ENCODE results near the gene PCDHB12.
"Not testable (repeated sequence)": the region's sequence is repeated elsewhere in the genome, so short reads cannot be mapped to it uniquely, and the experiment has no call there.

The PCDHB12 gene

GRCh38 chr5:141201646-141202045 lies 6.9 kb upstream of the PCDHB12 start:
- H3K4me3 ChIP-seq (replicated peaks; ENCODE audit: insufficient read depth, low read length); DNase-seq (ENCODE audit: low read depth in 1 of 2, low spot score in 1 of 2): not testable (repeated sequence)

GRCh38 chr5:141210281-141210680 lies 1.8 kb downstream of the PCDHB12 start:
- not testable (repeated sequence) for H3K27me3 ChIP-seq (ENCODE audit: insufficient read depth, poor library complexity, severe bottlenecking); DNase-seq (ENCODE audit: low read depth in 1 of 2, low spot score in 1 of 2); H3K27ac ChIP-seq (replicated peaks); H3K4me3 ChIP-seq (replicated peaks; ENCODE audit: insufficient read depth, low read length)

More at GRCh38 chr5:141201646-141202045, 6.9 kb upstream of the PCDHB12 start:
- H3K27ac ChIP-seq (replicated peaks); H3K27me3 ChIP-seq (ENCODE audit: insufficient read depth, poor library complexity, severe bottlenecking): not testable (repeated sequence)

- not testable (repeated sequence) for H3K27ac ChIP-seq (replicated peaks); DNase-seq (ENCODE audit: low read depth in 1 of 2, low spot score in 1 of 2); H3K27me3 ChIP-seq (ENCODE audit: insufficient read depth, poor library complexity, severe bottlenecking); H3K4me3 ChIP-seq (replicated peaks; ENCODE audit: insufficient read depth, low read length)
Observed at GRCh38 chr5:141210849-141211248, 2.3 kb downstream of the PCDHB12 start.

GRCh38 chr5:141213656-141214339 lies 5.3 kb downstream of the PCDHB12 start, which contains the start of gene PCDHB13:
TSS of gene PCDHB13 (plus strand) at chr5:141213919. CDS start at chr5:141214124, 205 bp downstream.
- not testable (repeated sequence) for H3K27me3 ChIP-seq (ENCODE audit: insufficient read depth, poor library complexity, severe bottlenecking); H3K4me3 ChIP-seq (replicated peaks; ENCODE audit: insufficient read depth, low read length); DNase-seq (ENCODE audit: low read depth in 1 of 2, low spot score in 1 of 2); H3K27ac ChIP-seq (replicated peaks)

GRCh38 chr5:141214583-141214982 lies 6.1 kb downstream of the PCDHB12 start:
- H3K27me3 ChIP-seq (ENCODE audit: insufficient read depth, poor library complexity, severe bottlenecking); DNase-seq (ENCODE audit: low read depth in 1 of 2, low spot score in 1 of 2); H3K27ac ChIP-seq (replicated peaks); H3K4me3 ChIP-seq (replicated peaks; ENCODE audit: insufficient read depth, low read length): not testable (repeated sequence)

- H3K27ac ChIP-seq (replicated peaks); H3K4me3 ChIP-seq (replicated peaks; ENCODE audit: insufficient read depth, low read length); DNase-seq (ENCODE audit: low read depth in 1 of 2, low spot score in 1 of 2); H3K27me3 ChIP-seq (ENCODE audit: insufficient read depth, poor library complexity, severe bottlenecking): not testable (repeated sequence)
Observed at GRCh38 chr5:141215504-141215903, 7.0 kb downstream of the PCDHB12 start.

GRCh38 chr5:141216035-141216434 lies 7.5 kb downstream of the PCDHB12 start:
- not testable (repeated sequence) for DNase-seq (ENCODE audit: low read depth in 1 of 2, low spot score in 1 of 2); H3K27me3 ChIP-seq (ENCODE audit: insufficient read depth, poor library complexity, severe bottlenecking); H3K27ac ChIP-seq (replicated peaks); H3K4me3 ChIP-seq (replicated peaks; ENCODE audit: insufficient read depth, low read length)

- DNase-seq (ENCODE audit: low read depth in 1 of 2, low spot score in 1 of 2) = no peak
Observed at GRCh38 chr5:141223112-141223783, 14.7 kb downstream of the PCDHB12 start, which contains the start of gene PCDHB14. TSS of gene PCDHB14 (plus strand) at chr5:141223343. CDS start at chr5:141223506, 163 bp downstream.

GRCh38 chr5:141224844-141225243 lies 16.3 kb downstream of the PCDHB12 start:
- H3K27me3 ChIP-seq (ENCODE audit: insufficient read depth, poor library complexity, severe bottlenecking); H3K4me3 ChIP-seq (replicated peaks; ENCODE audit: insufficient read depth, low read length); DNase-seq (ENCODE audit: low read depth in 1 of 2, low spot score in 1 of 2); H3K27ac ChIP-seq (replicated peaks): not testable (repeated sequence)

More at GRCh38 chr5:141223112-141223783, 14.7 kb downstream of the PCDHB12 start, which contains the start of gene PCDHB14:
- H3K27me3 ChIP-seq (ENCODE audit: insufficient read depth, poor library complexity, severe bottlenecking) = peaks cover 2% of the 10 kb centered on the region
- no peak for TF ChIP-seq POLR2AphosphoS5 (IDR thresholded peaks at IDR 0.05; ENCODE audit: low read depth)
- no peak for TF ChIP-seq REST (IDR thresholded peaks at IDR 0.05; ENCODE audit: insufficient replicate concordance, low read depth)
- TF ChIP-seq CTCF (IDR thresholded peaks at IDR 0.05; ENCODE audit: insufficient read depth, low read length) = no peak
- TF ChIP-seq SPI1 (IDR thresholded peaks at IDR 0.05; ENCODE audit: borderline replicate concordance, low read depth) = no peak
- TF ChIP-seq GABPA (IDR thresholded peaks at IDR 0.05; ENCODE audit: low read depth) = no peak
- H3K27ac ChIP-seq (replicated peaks) = no peak within 1 kb of the TSS
- H3K4me3 ChIP-seq (replicated peaks; ENCODE audit: insufficient read depth, low read length) = no peak within 1 kb of the TSS

- H3K4me3 ChIP-seq (replicated peaks; ENCODE audit: insufficient read depth, low read length); H3K27me3 ChIP-seq (ENCODE audit: insufficient read depth, poor library complexity, severe bottlenecking); H3K27ac ChIP-seq (replicated peaks); DNase-seq (ENCODE audit: low read depth in 1 of 2, low spot score in 1 of 2): not testable (repeated sequence)
Observed at GRCh38 chr5:141225421-141225820, 16.9 kb downstream of the PCDHB12 start.

Data from HL-60 (cell line).